Mesendoderm (in vitro differentiated cells): ENCODE results near the gene BAG3.
"Not testable (repeated sequence)": the region's sequence is repeated elsewhere in the genome, so short reads cannot be mapped to it uniquely, and the experiment has no call there.

Experiments used
- DNase-seq: peaks from one replicate; pipeline ENCODE4 v3.0.0; 2013
- H2AK5ac ChIP-seq: 2 replicates; pipeline ENCODE4 v1.6.1; 2013; ENCODE audit warnings: low read length, inconsistent platforms
- H2BK120ac ChIP-seq: 2 replicates; pipeline ENCODE4 v1.6.1; 2013; ENCODE audit warnings: low read depth, mild to moderate bottlenecking, low read length, moderate library complexity, mixed read lengths
- H2BK15ac ChIP-seq: replicated peaks from 2 replicates; pipeline ENCODE4 v1.6.1; 2013; ENCODE audit warnings: low read depth, mild to moderate bottlenecking, moderate library complexity
- H2BK5ac ChIP-seq: 2 replicates; pipeline ENCODE4 v1.6.1; 2013; ENCODE audit warnings: low read length, inconsistent platforms
- H3K18ac ChIP-seq: 2 replicates; pipeline ENCODE4 v1.6.1; 2013; ENCODE audit warnings: mild to moderate bottlenecking, low read length, mixed read lengths
- H3K23ac ChIP-seq: one replicate; pipeline ENCODE4 v1.6.1; 2013; ENCODE audit warnings: low read length
- H3K27ac ChIP-seq: 2 replicates; pipeline ENCODE4 v1.5.1; 2013; ENCODE audit warnings: low read depth, mild to moderate bottlenecking, inconsistent platforms, low read length, moderate library complexity
- H3K27me3 ChIP-seq: 2 replicates; pipeline ENCODE4 v1.6.1; 2013; ENCODE audit warnings: low read length, control low read depth, mild to moderate bottlenecking, inconsistent platforms; ENCODE audit not compliant: insufficient read depth, poor library complexity
- H3K36me3 ChIP-seq: 2 replicates; pipeline ENCODE4 v1.6.1; 2013; ENCODE audit warnings: low read length, inconsistent platforms; ENCODE audit not compliant: control insufficient read depth, insufficient read depth
- H3K4ac ChIP-seq: one replicate; pipeline ENCODE4 v1.6.1; 2013; ENCODE audit warnings: low read depth, mild to moderate bottlenecking, low read length, moderate library complexity
- H3K4me1 ChIP-seq: 2 replicates; pipeline ENCODE4 v1.6.1; 2013; ENCODE audit warnings: low read depth, low read length, inconsistent platforms; ENCODE audit not compliant: control insufficient read depth
- H3K4me2 ChIP-seq: 2 replicates; pipeline ENCODE4 v1.6.1; 2013; ENCODE audit warnings: low read length
- H3K4me3 ChIP-seq: 2 replicates; pipeline ENCODE4 v1.5.1; 2013; ENCODE audit warnings: mild to moderate bottlenecking, low read length
- H3K56ac ChIP-seq: one replicate; pipeline ENCODE4 v1.6.1; 2013; ENCODE audit warnings: low read length
- H3K79me1 ChIP-seq: 2 replicates; pipeline ENCODE4 v1.6.1; 2013; ENCODE audit warnings: low read length, inconsistent platforms
- H3K79me2 ChIP-seq: 2 replicates; pipeline ENCODE4 v1.6.1; 2013; ENCODE audit warnings: mild to moderate bottlenecking, low read length; ENCODE audit not compliant: control insufficient read depth, insufficient read depth
- H3K9ac ChIP-seq: 2 replicates; pipeline ENCODE4 v1.6.1; 2013; ENCODE audit warnings: low read length, inconsistent platforms
- H4K5ac ChIP-seq: one replicate; pipeline ENCODE4 v1.6.1; 2013; ENCODE audit warnings: low read length
- H4K8ac ChIP-seq: one replicate; pipeline ENCODE4 v1.6.1; 2013; ENCODE audit warnings: low read depth, mild to moderate bottlenecking, control low read depth, low read length, moderate library complexity
- WGBS: extraction: QIAGEN DNeasy Blood & Tissue Kit; methylation state at CpG from one replicate; pipeline ENCODE4 v1.1.7; 2013; ENCODE audit warnings: low lambda C conversion rate, missing lambda C conversion rate; ENCODE audit not compliant: insufficient coverage; ENCODE audit errors: extremely low coverage; 5-methylcytosine and 5-hydroxymethylcytosine counted together

BAG3 gene

DNA sequence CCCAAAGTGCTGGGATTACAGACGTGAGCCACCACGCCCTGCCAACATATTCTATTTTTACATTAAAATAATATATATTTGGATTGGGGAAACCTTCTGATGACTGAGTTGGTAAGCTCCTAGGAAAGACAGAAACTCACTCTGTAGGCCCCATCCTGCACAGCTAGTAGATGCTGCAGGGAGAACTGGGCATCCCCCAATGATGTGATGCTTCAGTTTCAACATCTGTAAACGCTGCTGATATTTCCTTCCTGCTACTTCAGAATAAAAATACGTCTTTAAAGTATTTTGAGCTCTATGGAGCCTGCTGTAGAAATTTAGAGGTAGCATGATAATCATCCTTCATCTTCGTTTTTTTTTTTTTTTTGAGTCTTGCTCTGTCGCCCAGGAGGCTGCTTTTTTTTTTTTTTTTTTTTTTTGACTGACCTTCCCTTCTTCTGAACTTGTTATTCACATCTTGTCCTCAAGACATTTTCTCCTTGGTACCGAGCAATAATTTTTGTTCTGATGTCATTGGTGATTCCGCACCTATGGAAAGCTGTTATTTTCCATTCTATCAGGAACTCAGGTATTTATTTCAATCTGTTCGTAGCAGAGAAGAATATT, 52.8 kb downstream of the BAG3 start:
- no peaks in the 10 kb centered on the region for H3K27me3 ChIP-seq
- no peak overlapping the region for H4K8ac ChIP-seq
- no CpG with 5 or more reads among the region's 9 CpGs for WGBS
- no peak overlapping the region for H3K18ac ChIP-seq
- H4K5ac ChIP-seq: no peak overlapping the region
- H3K4me3 ChIP-seq: no peak overlapping the region
- DNase-seq: no peak
- no peaks in the 10 kb centered on the region for H3K79me1 ChIP-seq
- no peak overlapping the region for H2BK120ac ChIP-seq
- H3K4ac ChIP-seq: no peak overlapping the region
- no peak overlapping the region for H3K4me2 ChIP-seq
- H2AK5ac ChIP-seq: no peak overlapping the region
- H3K4me1 ChIP-seq: no peaks in the 10 kb centered on the region
- no peak overlapping the region for H3K27ac ChIP-seq
- H2BK5ac ChIP-seq: no peak overlapping the region
- H2BK15ac ChIP-seq: no peak overlapping the region
- H3K56ac ChIP-seq: no peak overlapping the region
- H3K36me3 ChIP-seq: no peaks in the 10 kb centered on the region
- H3K79me2 ChIP-seq: no peaks in the 10 kb centered on the region
- no peak overlapping the region for H3K23ac ChIP-seq
- H3K9ac ChIP-seq: no peak overlapping the region

DNA sequence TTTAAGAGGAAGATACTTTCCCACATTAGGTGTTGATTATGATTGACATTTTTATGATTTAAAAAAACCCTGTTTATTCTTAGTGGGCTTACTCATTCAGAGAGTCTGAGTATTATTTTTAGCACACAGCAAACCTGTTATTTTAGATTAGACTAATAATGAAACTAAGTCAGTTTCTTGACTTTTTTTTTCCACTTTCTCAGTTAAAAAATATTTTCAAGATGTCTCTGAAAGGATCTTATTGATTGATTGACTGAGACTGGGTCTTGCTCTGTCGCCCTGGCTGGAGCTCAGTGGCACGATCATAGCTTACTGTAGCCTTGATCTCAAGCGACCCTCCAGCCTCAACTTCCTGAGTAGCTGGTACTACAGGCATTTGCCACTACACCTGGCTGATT, 54.3 kb downstream of the BAG3 start:
- Histone ChIP-seq H3K4me1 (no peaks in the 10 kb centered on the region), H3K23ac (no peak overlapping the region), H2BK5ac (no peak overlapping the region), H2BK15ac (no peak overlapping the region), H3K56ac (no peak overlapping the region), H3K9ac (no peak overlapping the region), H2AK5ac (no peak overlapping the region), H3K4me2 (no peak overlapping the region), H3K4me3 (no peak overlapping the region), H3K27ac (no peak overlapping the region), H3K79me1 (no peaks in the 10 kb centered on the region), H4K8ac (no peak overlapping the region), H3K18ac (no peak overlapping the region), H2BK120ac (no peak overlapping the region), H4K5ac (no peak overlapping the region), H3K27me3 (no peaks in the 10 kb centered on the region), H3K79me2 (no peaks in the 10 kb centered on the region), H3K36me3 (no peaks in the 10 kb centered on the region), H3K4ac (no peak overlapping the region)
- no CpG with 5 or more reads among the region's 3 CpGs for WGBS
- DNase-seq: no peak

GRCh38 chr10:119706521-119707278, 55.5 kb downstream of the BAG3 start:
- H3K4ac ChIP-seq: no peak overlapping the region
- no peak for DNase-seq
- H3K4me3 ChIP-seq: no peak overlapping the region
- no peak overlapping the region for H2BK15ac ChIP-seq
- H2AK5ac ChIP-seq: no peak overlapping the region
- H3K79me1 ChIP-seq: no peaks in the 10 kb centered on the region
- WGBS: no CpG with 5 or more reads among the region's 7 CpGs
- no peak overlapping the region for H2BK5ac ChIP-seq
- no peaks in the 10 kb centered on the region for H3K4me1 ChIP-seq
- no peak overlapping the region for H3K18ac ChIP-seq
- H3K23ac ChIP-seq: no peak overlapping the region
- H3K27me3 ChIP-seq: no peaks in the 10 kb centered on the region
- H3K9ac ChIP-seq: no peak overlapping the region
- H3K27ac ChIP-seq: no peak overlapping the region
- H4K8ac ChIP-seq: no peak overlapping the region
- H3K56ac ChIP-seq: no peak overlapping the region
- no peak overlapping the region for H3K4me2 ChIP-seq
- no peaks in the 10 kb centered on the region for H3K36me3 ChIP-seq
- no peaks in the 10 kb centered on the region for H3K79me2 ChIP-seq
- H2BK120ac ChIP-seq: no peak overlapping the region
- H4K5ac ChIP-seq: no peak overlapping the region

- not testable (repeated sequence) for H3K4me2 ChIP-seq, H3K4ac ChIP-seq, H3K27me3 ChIP-seq, H3K18ac ChIP-seq, H2BK15ac ChIP-seq, H3K9ac ChIP-seq, H3K4me3 ChIP-seq, DNase-seq, H2AK5ac ChIP-seq, H3K56ac ChIP-seq, H3K4me1 ChIP-seq, H3K79me1 ChIP-seq, H3K23ac ChIP-seq, H3K27ac ChIP-seq, H3K79me2 ChIP-seq, H4K5ac ChIP-seq, H4K8ac ChIP-seq, H2BK5ac ChIP-seq, H2BK120ac ChIP-seq, H3K36me3 ChIP-seq
- WGBS: no CpG with 5 or more reads among the region's 5 CpGs
Measured at GRCh38 chr10:119707331-119707730, 56.2 kb downstream of the BAG3 start.

GRCh38 chr10:119710935-119711334, 59.8 kb downstream of the BAG3 start:
- H3K56ac ChIP-seq, H4K8ac ChIP-seq, H3K79me2 ChIP-seq, DNase-seq, H3K27ac ChIP-seq, H2BK5ac ChIP-seq, H2BK120ac ChIP-seq, H3K27me3 ChIP-seq, H3K36me3 ChIP-seq, H3K9ac ChIP-seq, H3K23ac ChIP-seq, H3K79me1 ChIP-seq, H2AK5ac ChIP-seq, H4K5ac ChIP-seq, H3K18ac ChIP-seq, H3K4me3 ChIP-seq, H2BK15ac ChIP-seq, H3K4me2 ChIP-seq, H3K4ac ChIP-seq, H3K4me1 ChIP-seq: not testable (repeated sequence)
- no CpG with 5 or more reads among the region's 1 CpG for WGBS
